ENCODE measurements around the gene ISX. TPM values are rescaled to one million over a fixed set of nuclear protein-coding genes. Genes with fewer than 3 reads are reported as not detected.

ISX gene
- total RNA-seq, 8 experiments from 2014 or later = 0.04 to 0.17 (median 0.09) TPM; not detected in 4

- peak in 2 of 8 experiments; percentile 19 to 25 for ATAC-seq (replicated peaks in 6 of 8)
- Histone ChIP-seq H3K4me1 (replicated peaks in 1 of 2) (no peaks in the 10 kb centered on the region), H3K27ac (no peak overlapping the region), H3K4me3 (no peak overlapping the region)
- in situ Hi-C loops (cut with MboI; ENCODE audit: low pct_unique_long_range_greater_than_20kb in 2 of 9, low sequenced_read_pairs in 9 of 9, unreplicated experiment in 9 of 9) = no loop called here
- 0 to 90% (median 52%) methylated on average over 1 to 3 of the region's 3 CpGs; no CpG with 5 or more reads in 2 of the 10 experiments for WGBS, 10 experiments
Measured at GRCh38 chr22:35124691-35125219, 58.8 kb downstream of the ISX start.

GRCh38 chr22:35126993-35127392, 61.0 kb downstream of the ISX start:
- ATAC-seq (replicated peaks in 6 of 8) = no peak
- WGBS, 10 experiments = 0 to 94% (median 87%) methylated on average over 1 to 8 of the region's 8 CpGs; no CpG with 5 or more reads in 3 of the 10 experiments

GRCh38 chr22:35128637-35129036, 62.7 kb downstream of the ISX start:
- no peaks in the 10 kb centered on the region for H3K4me1 ChIP-seq (replicated peaks in 1 of 2)
- H3K27ac ChIP-seq = no peak overlapping the region
- no peak for ATAC-seq (replicated peaks in 6 of 8)
- in situ Hi-C loops (cut with MboI; ENCODE audit: low pct_unique_long_range_greater_than_20kb in 2 of 9, low sequenced_read_pairs in 9 of 9, unreplicated experiment in 9 of 9) = no loop called here
- no peak overlapping the region for H3K4me3 ChIP-seq
- 11 to 100% (median 59%) methylated on average over 1 to 3 of the region's 3 CpGs; no CpG with 5 or more reads in 1 of the 10 experiments for WGBS, 10 experiments

More at GRCh38 chr22:35126993-35127392, 61.0 kb downstream of the ISX start:
- Histone ChIP-seq H3K4me3 (no peak overlapping the region), H3K27ac (no peak overlapping the region), H3K4me1 (replicated peaks in 1 of 2) (no peaks in the 10 kb centered on the region)
- in situ Hi-C loops (cut with MboI; ENCODE audit: low pct_unique_long_range_greater_than_20kb in 2 of 9, low sequenced_read_pairs in 9 of 9, unreplicated experiment in 9 of 9) = no loop called here

GRCh38 chr22:35131525-35132000, 65.6 kb downstream of the ISX start:
- ATAC-seq (replicated peaks in 6 of 8) = no peak
- no peak overlapping the region for H3K27ac ChIP-seq
- H3K4me1 ChIP-seq (replicated peaks in 1 of 2) = no peaks in the 10 kb centered on the region
- 0 to 88% (median 44%) methylated on average over 1 to 4 of the region's 4 CpGs for WGBS, 10 experiments
- in situ Hi-C loops (cut with MboI; ENCODE audit: low pct_unique_long_range_greater_than_20kb in 2 of 9, low sequenced_read_pairs in 9 of 9, unreplicated experiment in 9 of 9) = no loop called here
- H3K4me3 ChIP-seq = no peak overlapping the region

- no peak overlapping the region for H3K4me3 ChIP-seq
- no peak for ATAC-seq (replicated peaks in 6 of 8)
- no peak overlapping the region for H3K27ac ChIP-seq
- 17 to 100% (median 77%) methylated on average over 1 to 2 of the region's 2 CpGs; no CpG with 5 or more reads in 2 of the 10 experiments for WGBS, 10 experiments
- in situ Hi-C loops (cut with MboI; ENCODE audit: low pct_unique_long_range_greater_than_20kb in 2 of 9, low sequenced_read_pairs in 9 of 9, unreplicated experiment in 9 of 9) = no loop called here
- H3K4me1 ChIP-seq (replicated peaks in 1 of 2) = no peaks in the 10 kb centered on the region
Measured at GRCh38 chr22:35132568-35132967, 66.6 kb downstream of the ISX start.

- in situ Hi-C loops (cut with MboI; ENCODE audit: low pct_unique_long_range_greater_than_20kb in 2 of 9, low sequenced_read_pairs in 9 of 9, unreplicated experiment in 9 of 9) = no loop called here
- Histone ChIP-seq H3K27ac (no peak overlapping the region), H3K4me1 (replicated peaks in 1 of 2) (no peaks in the 10 kb centered on the region), H3K4me3 (no peak overlapping the region)
- ATAC-seq (replicated peaks in 6 of 8) = no peak
- WGBS, 10 experiments = 0 to 86% (median 68%) methylated on average over 2 to 10 of the region's 14 CpGs; no CpG with 5 or more reads in 1 of the 10 experiments
Measured at GRCh38 chr22:35133702-35134380, 67.9 kb downstream of the ISX start.

GRCh38 chr22:35134637-35135036, 68.7 kb downstream of the ISX start:
- WGBS, 10 experiments = 0% methylated on average over 1 of the region's 8 CpGs; no CpG with 5 or more reads in 9 of the 10 experiments
- no peak for ATAC-seq (replicated peaks in 6 of 8)
- H3K27ac ChIP-seq = no peak overlapping the region
- no peaks in the 10 kb centered on the region for H3K4me1 ChIP-seq (replicated peaks in 1 of 2)
- no peak overlapping the region for H3K4me3 ChIP-seq
- in situ Hi-C loops (cut with MboI; ENCODE audit: low pct_unique_long_range_greater_than_20kb in 2 of 9, low sequenced_read_pairs in 9 of 9, unreplicated experiment in 9 of 9) = no loop called here

- no peak for ATAC-seq (replicated peaks in 6 of 8)
- in situ Hi-C loops (cut with MboI; ENCODE audit: low pct_unique_long_range_greater_than_20kb in 2 of 9, low sequenced_read_pairs in 9 of 9, unreplicated experiment in 9 of 9) = no loop called here
- WGBS, 10 experiments = 0 to 62% (median 46%) methylated on average over 1 to 3 of the region's 5 CpGs; no CpG with 5 or more reads in 4 of the 10 experiments
- H3K4me3 ChIP-seq = no peak overlapping the region
- no peak overlapping the region for H3K27ac ChIP-seq
- H3K4me1 ChIP-seq (replicated peaks in 1 of 2) = no peaks in the 10 kb centered on the region
Measured at GRCh38 chr22:35135165-35135564, 69.2 kb downstream of the ISX start.

Other genes with a start within 250 kb of the ISX start
- gene HMGXB4, start 191.3 kb downstream of the ISX start, total RNA-seq = 10 to 100 TPM in 7 of 8 experiments, 1 to 10 TPM in 1; 6.2 to 30.7 (median 18.9) TPM
- gene TOM1, start 233.7 kb downstream of the ISX start, total RNA-seq = 10 to 100 TPM; 17.8 to 52.3 (median 32.7) TPM

Measured in motor neuron (in vitro differentiated cells).